GM12878 (cell line): ENCODE measurements around the gene FXYD7. TPM values are rescaled to one million over a fixed set of nuclear protein-coding genes. Genes with fewer than 3 reads are reported as not detected.
A peak's percentile ranks its signal among the peaks of the same experiment; 100 is the strongest.

ENCODE experiments used
- BCL11A ChIP-seq: IDR thresholded peaks from 2 replicates; pipeline ENCODE4 v1.6.1; 2011; ENCODE audit warnings: low read depth, low read length
- CHD4 ChIP-seq: fragments of 200-600 bp; sonication (generic); IDR thresholded peaks from 2 replicates; pipeline ENCODE4 v1.6.1; 2016; ENCODE audit warnings: mild to moderate bottlenecking
- ETV6 ChIP-seq, 2 experiments: fragments of 450-650 bp in 1 of 2; IDR thresholded peaks in 1 of 2; conservative IDR thresholded peaks in 1 of 2; 2 replicates each; pipeline ENCODE4 v1.6.1; 2014; ENCODE audit warnings: antibody characterized with exemption in 1 of 2, borderline replicate concordance in 1 of 2, low read depth in 1 of 2, mild to moderate bottlenecking in 1 of 2, moderate library complexity in 1 of 2
- JUND ChIP-seq: IDR thresholded peaks from 2 replicates; pipeline ENCODE4 v1.6.1; 2012; ENCODE audit warnings: low read depth, mild to moderate bottlenecking, low read length, improper control_type of control experiment, moderate library complexity
- LARP7 ChIP-seq: fragments of 450-650 bp; IDR thresholded peaks from 2 replicates; pipeline ENCODE4 v1.6.1; 2017; ENCODE audit warnings: mild to moderate bottlenecking
- MXI1 ChIP-seq: fragments of 150-350 bp; IDR thresholded peaks from 2 replicates; pipeline ENCODE4 v1.6.1; 2011; ENCODE audit warnings: low read depth, mild to moderate bottlenecking, inconsistent platforms, low read length, improper control_type of control experiment
- NFIC ChIP-seq: IDR thresholded peaks from 2 replicates; pipeline ENCODE4 v1.6.1; 2012; ENCODE audit warnings: low read depth, mild to moderate bottlenecking, inconsistent platforms, low read length, moderate library complexity
- NR2C1 ChIP-seq: fragments of 450-650 bp; IDR thresholded peaks from 2 replicates; pipeline ENCODE4 v1.6.1; 2017; ENCODE audit warnings: antibody characterized with exemption, mild to moderate bottlenecking, moderate library complexity
- POLR2AphosphoS2 ChIP-seq: IDR thresholded peaks from 2 replicates; pipeline ENCODE4 v1.6.1; 2011; ENCODE audit warnings: low read depth, mild to moderate bottlenecking, low read length, improper control_type of control experiment, moderate library complexity
- PRDM15 ChIP-seq: fragments of 450-650 bp; formaldehyde crosslinking; IDR thresholded peaks from 2 replicates; pipeline ENCODE4 v1.4.0; 2020; ENCODE audit warnings: mild to moderate bottlenecking, moderate library complexity
- SMAD1 ChIP-seq: fragments of 450-650 bp; IDR thresholded peaks from 2 replicates; pipeline ENCODE4 v1.6.1; 2018; ENCODE audit warnings: mild to moderate bottlenecking, low read depth; ENCODE audit not compliant: partially characterized antibody
- SMAD5 ChIP-seq: IDR thresholded peaks from 2 replicates; pipeline ENCODE4 v1.6.1; 2016; ENCODE audit warnings: antibody characterized with exemption, low read depth
- SP1 ChIP-seq: IDR thresholded peaks from one replicate; pipeline ENCODE4 v1.6.1; 2011; ENCODE audit warnings: low read depth, low read length
- SPI1 ChIP-seq: IDR thresholded peaks from 2 replicates; pipeline ENCODE4 v1.6.1; 2011; ENCODE audit warnings: low read depth, mild to moderate bottlenecking, low read length, moderate library complexity, borderline replicate concordance; ENCODE audit not compliant: insufficient read depth
- TARDBP ChIP-seq: IDR thresholded peaks from 2 replicates; pipeline ENCODE4 v1.6.1; 2016; ENCODE audit warnings: borderline replicate concordance
- polyA plus RNA-seq, 11 experiments: library from polyadenylated mRNA; depleted of rRNA in 4 of 11; unstranded in 6 of 11; stranded (reverse) in 5 of 11; fragments of >200 nt; fragmentation: Nextera tagmentation in 4 of 11; fragmentation: Illumina TruSeq in 1 of 11; extraction: Ambion mirVana in 4 of 11; extraction: Trizol in 1 of 11; gene quantifications; 1 replicate in 1 of 11; 2 replicates in 10 of 11; pipeline versions ENCODE4 v1.2.1 to v1.2.3, GENCODE V29; 2011 to 2016; ENCODE audit warnings: inconsistent platforms in 2 of 11, missing spikeins in 2 of 11, low read depth in 1 of 11
- total RNA-seq, 4 experiments: library from RNA; depleted of rRNA in 3 of 4; stranded (reverse); fragments of >200 nt in 3 of 4; fragmentation: Illumina TruSeq in 1 of 4; extraction: Trizol in 1 of 4; gene quantifications; 2 replicates each; pipeline versions ENCODE4 v1.2.1 to v1.2.3, GENCODE V29; 2013 to 2021
- TF ChIP-seq, protein P1 (sequence below): fragments of 450-650 bp; IDR thresholded peaks from 2 replicates; pipeline ENCODE4 v1.6.1; 2017; ENCODE audit warnings: mild to moderate bottlenecking, moderate library complexity
- TF ChIP-seq, protein P2 (sequence below): fragments of 450-650 bp; IDR thresholded peaks from 2 replicates; pipeline ENCODE4 v1.6.1; 2017; ENCODE audit warnings: mild to moderate bottlenecking, low read depth, inconsistent platforms; ENCODE audit not compliant: poor library complexity, severe bottlenecking

The FXYD7 gene
- total and polyA plus RNA-seq, 10 of the 15 experiments (the other 5 are each of a cell fraction or from before 2014, with no cell fraction given): 0.07 to 0.28 (median 0.12) TPM; not detected in 7

DNA sequence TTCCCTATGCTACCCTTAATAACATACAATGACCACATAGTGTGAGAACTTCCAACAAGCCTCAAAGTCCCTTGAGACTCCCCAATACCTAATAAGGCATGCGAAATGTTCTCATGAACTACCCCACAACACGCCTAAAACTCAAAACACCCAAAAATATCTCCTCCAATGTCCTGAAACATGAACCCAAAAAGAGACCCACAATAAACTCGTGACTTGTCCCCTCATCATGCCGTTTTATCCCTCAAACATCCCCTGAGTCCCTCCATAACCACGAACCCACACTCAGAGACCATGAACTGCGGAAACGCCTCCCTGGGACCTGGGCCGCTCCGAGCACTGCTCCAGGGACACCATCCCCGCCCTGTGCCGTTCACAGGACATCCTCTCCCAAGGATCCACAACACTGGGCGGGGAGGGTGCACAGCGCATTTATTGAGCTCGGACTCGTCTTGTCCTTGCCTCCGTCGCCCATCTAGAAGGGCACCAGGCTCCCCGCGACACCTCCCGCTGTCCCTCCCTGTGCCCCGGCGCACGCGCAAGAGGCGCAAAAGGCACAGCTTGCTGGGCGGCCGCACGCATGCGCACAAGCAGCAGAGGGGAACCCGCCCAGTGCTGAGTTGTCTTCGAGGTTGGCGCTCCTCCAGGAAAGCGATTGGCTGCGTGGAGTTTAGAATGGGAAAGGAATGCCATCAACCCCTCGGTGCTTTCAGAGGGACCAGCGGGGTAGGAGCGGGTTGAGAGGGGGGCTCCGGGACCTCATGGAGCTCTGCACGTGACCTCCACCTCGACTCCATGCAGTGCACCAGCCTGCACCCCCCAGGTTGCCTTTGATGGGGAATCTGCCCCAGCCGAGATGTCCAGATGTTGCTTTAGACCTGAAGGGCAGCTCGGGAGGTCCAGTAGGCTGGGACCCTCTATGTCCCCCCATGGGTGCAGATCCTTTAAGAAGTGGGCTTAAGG is 18.7 kb upstream of the FXYD7 start (continued):
- TF ChIP-seq, protein P1, sequence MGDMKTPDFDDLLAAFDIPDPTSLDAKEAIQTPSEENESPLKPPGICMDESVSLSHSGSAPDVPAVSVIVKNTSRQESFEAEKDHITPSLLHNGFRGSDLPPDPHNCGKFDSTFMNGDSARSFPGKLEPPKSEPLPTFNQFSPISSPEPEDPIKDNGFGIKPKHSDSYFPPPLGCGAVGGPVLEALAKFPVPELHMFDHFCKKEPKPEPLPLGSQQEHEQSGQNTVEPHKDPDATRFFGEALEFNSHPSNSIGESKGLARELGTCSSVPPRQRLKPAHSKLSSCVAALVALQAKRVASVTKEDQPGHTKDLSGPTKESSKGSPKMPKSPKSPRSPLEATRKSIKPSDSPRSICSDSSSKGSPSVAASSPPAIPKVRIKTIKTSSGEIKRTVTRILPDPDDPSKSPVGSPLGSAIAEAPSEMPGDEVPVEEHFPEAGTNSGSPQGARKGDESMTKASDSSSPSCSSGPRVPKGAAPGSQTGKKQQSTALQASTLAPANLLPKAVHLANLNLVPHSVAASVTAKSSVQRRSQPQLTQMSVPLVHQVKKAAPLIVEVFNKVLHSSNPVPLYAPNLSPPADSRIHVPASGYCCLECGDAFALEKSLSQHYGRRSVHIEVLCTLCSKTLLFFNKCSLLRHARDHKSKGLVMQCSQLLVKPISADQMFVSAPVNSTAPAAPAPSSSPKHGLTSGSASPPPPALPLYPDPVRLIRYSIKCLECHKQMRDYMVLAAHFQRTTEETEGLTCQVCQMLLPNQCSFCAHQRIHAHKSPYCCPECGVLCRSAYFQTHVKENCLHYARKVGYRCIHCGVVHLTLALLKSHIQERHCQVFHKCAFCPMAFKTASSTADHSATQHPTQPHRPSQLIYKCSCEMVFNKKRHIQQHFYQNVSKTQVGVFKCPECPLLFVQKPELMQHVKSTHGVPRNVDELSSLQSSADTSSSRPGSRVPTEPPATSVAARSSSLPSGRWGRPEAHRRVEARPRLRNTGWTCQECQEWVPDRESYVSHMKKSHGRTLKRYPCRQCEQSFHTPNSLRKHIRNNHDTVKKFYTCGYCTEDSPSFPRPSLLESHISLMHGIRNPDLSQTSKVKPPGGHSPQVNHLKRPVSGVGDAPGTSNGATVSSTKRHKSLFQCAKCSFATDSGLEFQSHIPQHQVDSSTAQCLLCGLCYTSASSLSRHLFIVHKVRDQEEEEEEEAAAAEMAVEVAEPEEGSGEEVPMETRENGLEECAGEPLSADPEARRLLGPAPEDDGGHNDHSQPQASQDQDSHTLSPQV: no peak
- TF ChIP-seq SPI1 (no peak), JUND (no peak), SMAD1 (peak; percentile 72), LARP7 (peak; percentile 64; the same call in 1 of the 2 replicates), TARDBP (no peak), POLR2AphosphoS2 (peak; percentile 57; the same call in 1 of the 2 replicates), MXI1 (no peak), ETV6 (conservative IDR thresholded peaks at IDR 0.05 in 1 of 2, IDR thresholded peaks at IDR 0.05 in 1 of 2; ENCODE audit: borderline replicate concordance in 1 of 2, low read depth in 1 of 2) (no peak), PRDM15 (no peak), CHD4 (no peak), SP1 (no peak), SMAD5 (no peak), NR2C1 (no peak), NFIC (no peak), BCL11A (no peak)
- TF ChIP-seq, protein P2, sequence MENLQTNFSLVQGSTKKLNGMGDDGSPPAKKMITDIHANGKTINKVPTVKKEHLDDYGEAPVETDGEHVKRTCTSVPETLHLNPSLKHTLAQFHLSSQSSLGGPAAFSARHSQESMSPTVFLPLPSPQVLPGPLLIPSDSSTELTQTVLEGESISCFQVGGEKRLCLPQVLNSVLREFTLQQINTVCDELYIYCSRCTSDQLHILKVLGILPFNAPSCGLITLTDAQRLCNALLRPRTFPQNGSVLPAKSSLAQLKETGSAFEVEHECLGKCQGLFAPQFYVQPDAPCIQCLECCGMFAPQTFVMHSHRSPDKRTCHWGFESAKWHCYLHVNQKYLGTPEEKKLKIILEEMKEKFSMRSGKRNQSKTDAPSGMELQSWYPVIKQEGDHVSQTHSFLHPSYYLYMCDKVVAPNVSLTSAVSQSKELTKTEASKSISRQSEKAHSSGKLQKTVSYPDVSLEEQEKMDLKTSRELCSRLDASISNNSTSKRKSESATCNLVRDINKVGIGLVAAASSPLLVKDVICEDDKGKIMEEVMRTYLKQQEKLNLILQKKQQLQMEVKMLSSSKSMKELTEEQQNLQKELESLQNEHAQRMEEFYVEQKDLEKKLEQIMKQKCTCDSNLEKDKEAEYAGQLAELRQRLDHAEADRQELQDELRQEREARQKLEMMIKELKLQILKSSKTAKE: no peak
